ENCODE results near the gene FBRSL1. TPM values are rescaled to one million over a fixed set of nuclear protein-coding genes. Genes with fewer than 3 reads are reported as not detected.

FBRSL1 gene
- total RNA-seq, 1 experiment from 2014 or later, result 45.3 TPM

DNA sequence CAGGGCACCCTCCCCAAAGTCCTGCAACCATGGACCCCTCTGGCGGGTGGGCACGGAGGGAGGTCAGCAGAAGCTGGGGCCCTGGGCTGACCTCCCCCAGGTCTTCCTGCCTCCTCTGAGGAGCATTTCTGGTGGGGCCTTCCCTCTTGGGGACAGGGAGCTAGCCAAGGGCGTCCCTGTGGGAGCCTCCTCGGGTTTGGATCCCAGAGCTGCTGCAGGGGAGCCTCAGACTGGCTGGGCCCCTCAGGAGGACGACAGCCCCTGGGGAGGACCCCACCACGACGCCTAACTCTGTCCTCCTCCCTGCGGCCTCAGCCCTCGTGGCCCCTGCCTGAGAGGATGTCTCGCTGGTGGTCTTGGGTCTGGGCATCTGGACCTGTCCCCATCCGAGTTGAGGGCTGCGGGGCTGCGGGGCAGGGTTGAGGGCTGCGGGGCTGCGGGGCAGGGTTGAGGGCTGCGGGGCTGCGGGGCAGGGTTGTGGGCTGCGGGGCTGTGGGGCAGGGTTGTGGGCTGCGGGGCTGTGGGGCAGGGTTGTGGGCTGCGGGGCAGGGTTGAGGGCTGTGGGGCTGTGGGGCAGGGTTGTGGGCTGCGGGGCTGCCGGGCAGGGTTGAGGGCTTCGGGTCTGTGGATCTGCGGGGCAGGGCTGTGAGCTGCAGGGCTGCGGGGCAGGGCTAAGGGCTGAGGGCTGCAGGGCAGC is 37.4 kb downstream of the FBRSL1 start:
- no peak overlapping the region for H2AFZ ChIP-seq (ENCODE audit: low read length)
- BruUV-seq (replicated peaks), result no TSS peak
- peaks cover 16% of the 10 kb centered on the region; the same call in 1 of the 2 replicates for H4K20me1 ChIP-seq (ENCODE audit: low read length)
- no peak overlapping the region for H3K9ac ChIP-seq (ENCODE audit: low read length)
- ChIA-PET POLR2A (ENCODE audit: unreplicated experiment) (no interaction called here), CTCF (no interaction called here)
- H3K4me3 ChIP-seq (ENCODE audit: low read length), result no peak overlapping the region
- H3K9me2 ChIP-seq (replicated peaks; ENCODE audit: low read length), result no peaks in the 10 kb centered on the region
- H3K4me2 ChIP-seq (ENCODE audit: low read length), result no peak overlapping the region
- ATAC-seq (no peak), DNase-seq (no peak)
- TF ChIP-seq, protein P1, sequence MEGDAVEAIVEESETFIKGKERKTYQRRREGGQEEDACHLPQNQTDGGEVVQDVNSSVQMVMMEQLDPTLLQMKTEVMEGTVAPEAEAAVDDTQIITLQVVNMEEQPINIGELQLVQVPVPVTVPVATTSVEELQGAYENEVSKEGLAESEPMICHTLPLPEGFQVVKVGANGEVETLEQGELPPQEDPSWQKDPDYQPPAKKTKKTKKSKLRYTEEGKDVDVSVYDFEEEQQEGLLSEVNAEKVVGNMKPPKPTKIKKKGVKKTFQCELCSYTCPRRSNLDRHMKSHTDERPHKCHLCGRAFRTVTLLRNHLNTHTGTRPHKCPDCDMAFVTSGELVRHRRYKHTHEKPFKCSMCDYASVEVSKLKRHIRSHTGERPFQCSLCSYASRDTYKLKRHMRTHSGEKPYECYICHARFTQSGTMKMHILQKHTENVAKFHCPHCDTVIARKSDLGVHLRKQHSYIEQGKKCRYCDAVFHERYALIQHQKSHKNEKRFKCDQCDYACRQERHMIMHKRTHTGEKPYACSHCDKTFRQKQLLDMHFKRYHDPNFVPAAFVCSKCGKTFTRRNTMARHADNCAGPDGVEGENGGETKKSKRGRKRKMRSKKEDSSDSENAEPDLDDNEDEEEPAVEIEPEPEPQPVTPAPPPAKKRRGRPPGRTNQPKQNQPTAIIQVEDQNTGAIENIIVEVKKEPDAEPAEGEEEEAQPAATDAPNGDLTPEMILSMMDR (conservative IDR thresholded peaks at IDR 0.05; ENCODE audit: low read depth, low read length), result no peak
- no peak for TF ChIP-seq EZH2phosphoT487 (IDR thresholded peaks at IDR 0.05; ENCODE audit: borderline replicate concordance, low read length)
- TF ChIP-seq EZH2 (IDR thresholded peaks at IDR 0.05; ENCODE audit: low read length, unreplicated experiment), result no peak
- no peak overlapping the region for H3K27ac ChIP-seq (ENCODE audit: low read length)
- H3K9me3 ChIP-seq (ENCODE audit: low read length), result no peaks in the 10 kb centered on the region
- no peaks in the 10 kb centered on the region for H3K36me3 ChIP-seq (ENCODE audit: low read depth, low read length)
- H3K4me1 ChIP-seq (ENCODE audit: insufficient read depth, low read length), result peaks cover 21% of the 10 kb centered on the region
- no peaks in the 10 kb centered on the region for H3F3A ChIP-seq (ENCODE audit: low read length, unreplicated experiment)
- peaks cover 5% of the 10 kb centered on the region; the same call in 1 of the 2 replicates for H3K79me2 ChIP-seq (ENCODE audit: low read length)
- intact Hi-C loops (cut with micrococcal nuclease), result loop anchor here (10.0 kb wide), 1 partner anchor 67 kb away; no protein-coding TSS in a partner anchor
- H3K27me3 ChIP-seq (ENCODE audit: low read length), result no peaks in the 10 kb centered on the region

DNA sequence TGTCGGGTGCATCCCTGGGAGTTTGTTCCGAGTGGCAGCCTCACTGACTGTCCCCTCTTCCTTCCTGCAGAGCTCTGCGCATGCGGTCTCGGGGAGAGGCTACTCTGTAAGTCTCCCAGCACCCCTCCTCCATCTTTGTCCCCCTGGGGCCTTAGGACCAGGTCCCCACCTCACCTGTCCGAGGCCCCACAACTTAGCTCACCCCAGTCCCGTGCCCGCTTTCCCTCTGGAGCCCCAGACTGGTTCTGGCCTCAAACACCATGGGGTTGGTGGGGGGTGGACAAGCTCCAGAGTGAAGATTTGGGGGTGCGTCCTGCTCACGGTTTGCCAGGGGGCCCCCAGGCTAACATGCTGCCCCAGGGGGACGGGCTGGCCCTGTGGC is 37.9 kb downstream of the FBRSL1 start:
- Histone ChIP-seq H3K9me3 (ENCODE audit: low read length) (no peaks in the 10 kb centered on the region), H3K4me2 (ENCODE audit: low read length) (no peak overlapping the region), H3K27me3 (ENCODE audit: low read length) (no peaks in the 10 kb centered on the region), H3K27ac (ENCODE audit: low read length) (no peak overlapping the region), H3K9ac (ENCODE audit: low read length) (no peak overlapping the region), H3K4me3 (ENCODE audit: low read length) (no peak overlapping the region), H3F3A (ENCODE audit: low read length, unreplicated experiment) (no peaks in the 10 kb centered on the region), H2AFZ (ENCODE audit: low read length) (no peak overlapping the region), H3K36me3 (ENCODE audit: low read depth, low read length) (no peaks in the 10 kb centered on the region), H4K20me1 (ENCODE audit: low read length) (peaks cover 16% of the 10 kb centered on the region; the same call in 1 of the 2 replicates), H3K9me2 (replicated peaks; ENCODE audit: low read length) (no peaks in the 10 kb centered on the region), H3K79me2 (ENCODE audit: low read length) (peaks cover 5% of the 10 kb centered on the region; the same call in 1 of the 2 replicates), H3K4me1 (ENCODE audit: insufficient read depth, low read length) (peaks cover 21% of the 10 kb centered on the region)
- intact Hi-C loops (cut with micrococcal nuclease), result loop anchor here (10.0 kb wide), 1 partner anchor 67 kb away; no protein-coding TSS in a partner anchor
- TF ChIP-seq, protein P1 (conservative IDR thresholded peaks at IDR 0.05; ENCODE audit: low read depth, low read length), result no peak
- no peak for TF ChIP-seq EZH2phosphoT487 (IDR thresholded peaks at IDR 0.05; ENCODE audit: borderline replicate concordance, low read length)
- TF ChIP-seq EZH2 (IDR thresholded peaks at IDR 0.05; ENCODE audit: low read length, unreplicated experiment), result no peak
- ChIA-PET POLR2A (ENCODE audit: unreplicated experiment) (no interaction called here), CTCF (no interaction called here)
- DNase-seq (no peak), ATAC-seq (no peak)
- no TSS peak for BruUV-seq (replicated peaks)

DNA sequence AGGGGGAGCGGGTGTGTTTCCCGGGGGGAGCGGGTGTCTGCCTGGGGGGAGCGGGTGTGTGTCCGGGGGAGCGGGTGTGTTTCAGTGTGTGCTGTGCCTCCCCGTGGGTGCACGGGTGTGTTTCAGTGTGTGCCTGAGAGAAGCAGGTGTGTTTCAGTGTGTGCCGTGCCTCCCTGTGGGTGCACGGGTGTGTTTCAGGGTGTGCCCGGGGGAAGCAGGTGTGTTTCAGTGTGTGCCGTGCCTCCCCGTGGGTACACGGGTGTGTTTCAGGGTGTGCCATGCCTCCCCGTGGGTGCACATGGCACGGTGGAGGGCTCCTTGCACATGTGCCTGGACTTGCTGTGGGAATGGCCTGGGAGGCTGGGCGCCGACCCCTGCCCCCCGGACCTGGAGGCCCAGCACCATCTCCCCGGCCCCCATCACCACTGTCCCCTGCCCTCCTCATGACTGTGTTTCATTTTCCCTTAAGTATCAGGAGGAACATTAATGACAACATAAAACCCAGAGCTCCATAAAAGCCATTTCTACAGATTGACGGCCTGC is 38.7 kb downstream of the FBRSL1 start:
- ATAC-seq (no peak), DNase-seq (no peak)
- no peaks in the 10 kb centered on the region for H3K9me3 ChIP-seq (ENCODE audit: low read length)
- no peaks in the 10 kb centered on the region for H3K9me2 ChIP-seq (replicated peaks; ENCODE audit: low read length)
- H3K4me3 ChIP-seq (ENCODE audit: low read length), result no peak overlapping the region
- H3K27me3 ChIP-seq (ENCODE audit: low read length), result no peaks in the 10 kb centered on the region
- ChIA-PET CTCF (interaction anchor here (0.9 kb wide), 1 partner anchor 9 kb away, joined by 3 read pairs; no protein-coding TSS in a partner anchor), POLR2A (ENCODE audit: unreplicated experiment) (no interaction called here)
- H3K4me2 ChIP-seq (ENCODE audit: low read length), result no peak overlapping the region
- peaks cover 15% of the 10 kb centered on the region for H3K4me1 ChIP-seq (ENCODE audit: insufficient read depth, low read length)
- H3K9ac ChIP-seq (ENCODE audit: low read length), result no peak overlapping the region
- intact Hi-C loops (cut with micrococcal nuclease), result loop anchor here (10.0 kb wide), 1 partner anchor 66 kb away; no protein-coding TSS in a partner anchor
- no peaks in the 10 kb centered on the region for H3F3A ChIP-seq (ENCODE audit: low read length, unreplicated experiment)
- TF ChIP-seq EZH2 (IDR thresholded peaks at IDR 0.05; ENCODE audit: low read length, unreplicated experiment), result no peak
- TF ChIP-seq, protein P1 (conservative IDR thresholded peaks at IDR 0.05; ENCODE audit: low read depth, low read length), result no peak
- no peak for TF ChIP-seq EZH2phosphoT487 (IDR thresholded peaks at IDR 0.05; ENCODE audit: borderline replicate concordance, low read length)
- BruUV-seq (replicated peaks), result no TSS peak
- H4K20me1 ChIP-seq (ENCODE audit: low read length), result peaks cover 16% of the 10 kb centered on the region; the same call in 1 of the 2 replicates
- no peaks in the 10 kb centered on the region for H3K36me3 ChIP-seq (ENCODE audit: low read depth, low read length)
- H2AFZ ChIP-seq (ENCODE audit: low read length), result no peak overlapping the region
- H3K27ac ChIP-seq (ENCODE audit: low read length), result no peak overlapping the region
- peaks cover 5% of the 10 kb centered on the region; the same call in 1 of the 2 replicates for H3K79me2 ChIP-seq (ENCODE audit: low read length)

Measured in PC-3 (cell line).